NB4 (cell line): ENCODE results near the gene USF3.
A peak's percentile ranks its signal among the peaks of the same experiment; 100 is the strongest.

Source experiments
- DNase-seq: peaks from one replicate; pipeline ENCODE4 v3.0.0; 2010; ENCODE audit warnings: low read depth
- H3K4me3 ChIP-seq: one replicate; pipeline ENCODE4 v1.5.1; 2011; ENCODE audit warnings: mild to moderate bottlenecking, low read depth, low read length, moderate library complexity
- MAX ChIP-seq: IDR thresholded peaks from 2 replicates; pipeline ENCODE4 v1.6.1; 2011; ENCODE audit warnings: low read depth, low read length
- MYC ChIP-seq: IDR thresholded peaks from 2 replicates; pipeline ENCODE4 v1.6.1; 2011; ENCODE audit warnings: low read depth, low read length
- POLR2A ChIP-seq: IDR thresholded peaks from 2 replicates; pipeline ENCODE4 v1.6.1; 2011; ENCODE audit warnings: mild to moderate bottlenecking; ENCODE audit not compliant: insufficient read length; ENCODE audit errors: extremely low read depth
- TF ChIP-seq, protein P1 (sequence below): IDR thresholded peaks from one replicate; pipeline ENCODE4 v1.5.1; 2012; ENCODE audit warnings: low read depth, low read length

Gene USF3

DNA sequence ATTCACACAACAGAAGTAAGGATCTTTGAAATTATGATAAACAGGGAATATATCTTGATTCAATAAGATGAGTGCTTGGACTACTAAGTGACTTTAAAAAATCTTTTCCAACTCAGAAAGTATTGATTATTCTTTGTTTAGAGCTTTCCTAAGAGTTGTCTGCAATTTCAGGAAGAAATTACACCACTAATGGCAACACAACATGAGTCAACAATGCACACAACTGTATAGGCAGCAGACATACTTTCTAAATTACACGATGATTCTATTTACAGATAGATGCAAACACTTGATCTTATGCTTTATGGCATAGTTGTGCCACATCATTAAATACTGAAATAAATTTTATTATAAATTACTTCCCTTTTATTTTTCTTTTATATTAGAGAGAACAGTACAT is 45.2 kb upstream of the USF3 start:
- no peak for DNase-seq
- H3K4me3 ChIP-seq: peak overlapping the region; percentile 86
- TF ChIP-seq MYC (no peak), POLR2A (no peak), MAX (no peak)
- TF ChIP-seq, protein P1, sequence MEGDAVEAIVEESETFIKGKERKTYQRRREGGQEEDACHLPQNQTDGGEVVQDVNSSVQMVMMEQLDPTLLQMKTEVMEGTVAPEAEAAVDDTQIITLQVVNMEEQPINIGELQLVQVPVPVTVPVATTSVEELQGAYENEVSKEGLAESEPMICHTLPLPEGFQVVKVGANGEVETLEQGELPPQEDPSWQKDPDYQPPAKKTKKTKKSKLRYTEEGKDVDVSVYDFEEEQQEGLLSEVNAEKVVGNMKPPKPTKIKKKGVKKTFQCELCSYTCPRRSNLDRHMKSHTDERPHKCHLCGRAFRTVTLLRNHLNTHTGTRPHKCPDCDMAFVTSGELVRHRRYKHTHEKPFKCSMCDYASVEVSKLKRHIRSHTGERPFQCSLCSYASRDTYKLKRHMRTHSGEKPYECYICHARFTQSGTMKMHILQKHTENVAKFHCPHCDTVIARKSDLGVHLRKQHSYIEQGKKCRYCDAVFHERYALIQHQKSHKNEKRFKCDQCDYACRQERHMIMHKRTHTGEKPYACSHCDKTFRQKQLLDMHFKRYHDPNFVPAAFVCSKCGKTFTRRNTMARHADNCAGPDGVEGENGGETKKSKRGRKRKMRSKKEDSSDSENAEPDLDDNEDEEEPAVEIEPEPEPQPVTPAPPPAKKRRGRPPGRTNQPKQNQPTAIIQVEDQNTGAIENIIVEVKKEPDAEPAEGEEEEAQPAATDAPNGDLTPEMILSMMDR: no peak

DNA sequence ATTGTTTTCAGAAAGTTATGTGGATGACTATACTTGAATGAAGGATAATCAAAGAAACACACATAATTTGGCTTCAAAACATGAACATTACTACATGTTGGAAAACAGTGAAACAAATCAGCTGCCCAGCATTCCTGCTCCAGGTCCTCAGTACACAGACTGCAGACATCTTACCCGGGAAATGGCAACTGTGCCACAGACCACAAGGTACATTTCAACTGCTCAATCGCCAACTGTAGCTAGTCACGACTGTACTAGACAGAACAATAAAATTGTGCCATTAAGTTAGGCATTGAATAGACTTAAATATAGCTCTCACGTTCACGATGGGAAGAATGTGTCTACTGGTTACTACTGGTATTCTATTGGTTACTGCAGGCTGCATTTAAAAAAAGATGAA is 44.6 kb upstream of the USF3 start:
- TF ChIP-seq MYC (no peak), MAX (no peak), POLR2A (no peak)
- TF ChIP-seq, protein P1: no peak
- no peak overlapping the region for H3K4me3 ChIP-seq
- DNase-seq: no peak

DNA sequence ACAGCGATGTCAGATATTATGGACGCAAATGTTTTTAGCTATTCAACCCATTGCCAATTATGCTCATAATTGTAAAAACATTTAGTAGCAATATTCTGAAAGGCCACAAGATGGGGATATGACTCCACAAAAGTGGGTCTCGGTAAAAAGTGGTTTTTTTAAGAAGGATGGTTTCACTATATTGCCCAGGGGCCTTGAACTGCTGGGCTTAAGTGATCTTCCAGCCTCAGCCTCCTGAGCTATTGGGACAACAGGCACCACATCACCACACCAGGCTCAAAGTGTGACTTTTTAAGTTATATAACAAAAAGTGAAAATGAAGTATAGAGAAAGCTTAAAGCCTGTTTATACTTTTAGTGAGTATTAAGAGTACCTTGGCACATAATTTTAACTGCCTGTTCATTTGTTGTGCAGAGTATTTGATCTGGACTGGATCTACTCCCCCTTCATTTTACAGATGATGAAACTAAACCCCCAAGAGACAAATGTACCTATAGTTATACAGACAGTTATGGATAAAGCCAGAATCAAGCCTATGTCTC is 40.2 kb upstream of the USF3 start:
- TF ChIP-seq, protein P1: peak; percentile 30
- TF ChIP-seq POLR2A: no peak
- no peak for TF ChIP-seq MYC
- TF ChIP-seq MAX: no peak
- DNase-seq: peak; percentile 78
- H3K4me3 ChIP-seq: no peak overlapping the region

DNA sequence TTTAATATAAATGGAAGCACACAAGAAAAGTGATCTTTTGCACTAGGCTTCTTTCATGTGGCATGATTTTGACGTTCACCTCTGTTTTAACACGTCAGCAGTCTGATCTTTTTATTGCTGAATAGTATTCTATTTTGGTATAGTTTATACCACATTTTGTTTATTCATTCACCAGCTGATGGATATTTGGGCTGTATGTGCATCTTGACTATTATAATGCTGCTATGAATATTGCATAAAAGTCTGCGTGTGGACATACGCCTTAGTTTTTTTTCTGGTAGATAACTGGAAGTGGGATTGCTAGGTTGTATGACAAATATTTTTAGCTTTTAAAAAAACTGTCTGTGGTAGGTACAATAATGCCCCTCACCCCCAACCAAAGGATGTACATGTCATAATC is 35.3 kb upstream of the USF3 start:
- TF ChIP-seq POLR2A: no peak
- no peak for TF ChIP-seq MAX
- TF ChIP-seq, protein P1: no peak
- TF ChIP-seq MYC: no peak
- no peak for DNase-seq
- no peak overlapping the region for H3K4me3 ChIP-seq

DNA sequence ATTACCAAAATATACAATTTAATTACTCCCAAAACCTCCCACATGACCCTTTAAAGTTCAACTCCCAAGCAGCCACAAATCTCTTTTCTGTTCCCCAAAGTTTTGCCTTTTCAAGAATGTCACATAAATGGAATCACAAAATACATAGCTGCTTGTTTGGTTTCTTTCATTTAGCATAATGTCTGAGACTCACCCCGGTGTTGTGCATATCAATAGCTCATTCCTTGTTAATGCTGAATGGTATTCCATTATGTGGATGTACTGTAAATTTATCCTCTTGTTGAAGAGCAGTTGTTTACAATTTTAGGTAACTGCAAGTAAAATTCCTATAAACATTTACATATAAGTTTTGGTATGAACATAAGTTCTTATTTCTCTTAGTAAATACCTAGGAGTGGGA is 34.1 kb upstream of the USF3 start:
- DNase-seq: no peak
- TF ChIP-seq, protein P1: no peak
- TF ChIP-seq MAX (no peak), MYC (no peak), POLR2A (no peak)
- no peak overlapping the region for H3K4me3 ChIP-seq

- H3K4me3 ChIP-seq: no peak overlapping the region
- no peak for DNase-seq
- TF ChIP-seq, protein P1: no peak
- TF ChIP-seq MAX (no peak), MYC (no peak), POLR2A (no peak)
Measured at GRCh38 chr3:113728661-113729060, 32.2 kb upstream of the USF3 start.
